HepG2 (cell line): Measurements from ENCODE around the gene CCDC126. TPM values are rescaled to one million over a fixed set of nuclear protein-coding genes. Genes with fewer than 3 reads are reported as not detected.

Experiments used
- DNMT3B ChIP-seq: conservative IDR thresholded peaks from 2 replicates; pipeline ENCODE4 v1.6.1; 2016; ENCODE audit warnings: missing biosample characterization, control low read depth
- ERF ChIP-seq: IDR thresholded peaks from 2 replicates; pipeline ENCODE4 v1.6.1; 2018; ENCODE audit warnings: missing biosample characterization, missing genetic modification reagents
- FOXO1 ChIP-seq: sonication (generic); formaldehyde crosslinking; IDR thresholded peaks from 2 replicates; pipeline ENCODE4 v1.4.0; 2020; ENCODE audit warnings: missing genetic modification reagents
- MAFF ChIP-seq: IDR thresholded peaks from 2 replicates; pipeline ENCODE4 v1.6.1; 2011; ENCODE audit warnings: low read depth, low read length, improper control_type of control experiment
- MED1 ChIP-seq: sonication (generic); formaldehyde crosslinking; IDR thresholded peaks from 2 replicates; pipeline ENCODE4 v1.4.0; 2020; ENCODE audit warnings: missing genetic modification reagents
- MLLT10 ChIP-seq: sonication (generic); formaldehyde crosslinking; IDR thresholded peaks from 2 replicates; pipeline ENCODE4 v1.4.0; 2020; ENCODE audit warnings: missing genetic modification reagents
- MTA3 ChIP-seq: sonication (generic); formaldehyde crosslinking; IDR thresholded peaks from 2 replicates; pipeline ENCODE4 v1.4.0; 2020; ENCODE audit warnings: missing genetic modification reagents
- MTF1 ChIP-seq: sonication (generic); formaldehyde crosslinking; IDR thresholded peaks from 2 replicates; pipeline ENCODE4 v1.5.0; 2020; ENCODE audit warnings: missing genetic modification reagents
- PHF20 ChIP-seq: sonication (generic); formaldehyde crosslinking; IDR thresholded peaks from 2 replicates; pipeline ENCODE4 v1.5.0; 2020; ENCODE audit warnings: mild to moderate bottlenecking, missing genetic modification reagents
- PHF8 ChIP-seq: sonication (generic); formaldehyde crosslinking; IDR thresholded peaks from 2 replicates; pipeline ENCODE4 v1.5.0; 2020; ENCODE audit warnings: missing genetic modification reagents
- RBM39 ChIP-seq: fragments of 200-400 bp; formaldehyde crosslinking; IDR thresholded peaks from one replicate; pipeline ENCODE4 v1.6.1; 2018; ENCODE audit warnings: antibody characterized with exemption, mild to moderate bottlenecking, low read depth, low read length; ENCODE audit not compliant: poor library complexity, severe bottlenecking
- REL ChIP-seq: sonication (generic); formaldehyde crosslinking; conservative IDR thresholded peaks from 2 replicates; pipeline ENCODE4 v1.8.0; 2022; ENCODE audit warnings: mild to moderate bottlenecking, missing genetic modification reagents, moderate library complexity
- SMARCC2 ChIP-seq: fragments of 450-650 bp; IDR thresholded peaks from 2 replicates; pipeline ENCODE4 v1.6.1; 2017; ENCODE audit warnings: antibody characterized with exemption, mild to moderate bottlenecking
- TEAD3 ChIP-seq: optimal IDR thresholded peaks from 2 replicates; pipeline ENCODE3; 2016; ENCODE audit warnings: borderline replicate concordance
- ZBTB21 ChIP-seq: sonication (generic); formaldehyde crosslinking; IDR thresholded peaks from 2 replicates; pipeline ENCODE4 v1.4.0; 2020; ENCODE audit warnings: missing genetic modification reagents
- ZBTB7A ChIP-seq: sonication (generic); formaldehyde crosslinking; IDR thresholded peaks from 2 replicates; pipeline ENCODE4 v1.8.0; 2022; ENCODE audit warnings: mild to moderate bottlenecking, missing genetic modification reagents
- ZFP90 ChIP-seq: sonication (generic); formaldehyde crosslinking; IDR thresholded peaks from 2 replicates; pipeline ENCODE4 v1.8.0; 2022; ENCODE audit warnings: missing genetic modification reagents, mild to moderate bottlenecking, inconsistent platforms, borderline replicate concordance
- ZNF292 ChIP-seq: sonication (generic); formaldehyde crosslinking; IDR thresholded peaks from 2 replicates; pipeline ENCODE4 v1.8.1; 2022; ENCODE audit warnings: mild to moderate bottlenecking, low read depth, missing genetic modification reagents, borderline replicate concordance
- ZNF367 ChIP-seq: sonication (generic); formaldehyde crosslinking; IDR thresholded peaks from 2 replicates; pipeline ENCODE4 v1.4.0; 2020; ENCODE audit warnings: missing genetic modification reagents, borderline replicate concordance
- ZNF564 ChIP-seq: sonication (generic); formaldehyde crosslinking; IDR thresholded peaks from 2 replicates; pipeline ENCODE4 v1.8.1; 2023; ENCODE audit warnings: mild to moderate bottlenecking, missing genetic modification reagents
- polyA plus RNA-seq, 8 experiments: library from polyadenylated mRNA; depleted of rRNA in 3 of 8; stranded (reverse) in 7 of 8; unstranded in 1 of 8; fragments of >200 nt; fragmentation: Illumina TruSeq in 4 of 8; extraction: Trizol in 4 of 8; gene quantifications; 2 replicates each; pipeline versions ENCODE4 v1.2.1 to v1.2.3, GENCODE V29; 2011 to 2016; ENCODE audit warnings: low read depth in 4 of 8, missing spikeins in 1 of 8, mixed read lengths in 1 of 8; ENCODE audit not compliant: insufficient read depth in 1 of 8
- total RNA-seq, 5 experiments: library from RNA; depleted of rRNA; stranded (reverse); fragments of >200 nt; fragmentation: Illumina TruSeq; extraction: Trizol; gene quantifications; 2 replicates each; pipeline ENCODE4 v1.2.3, GENCODE V29; 2016; ENCODE audit warnings: low read depth in 1 of 5
- TF ChIP-seq, protein P1 (sequence below): sonication (generic); formaldehyde crosslinking; IDR thresholded peaks from 2 replicates; pipeline ENCODE4 v1.4.0; 2020; ENCODE audit warnings: missing genetic modification reagents
- TF ChIP-seq, protein P2 (sequence below): sonication (generic); formaldehyde crosslinking; IDR thresholded peaks from 2 replicates; pipeline ENCODE4 v1.8.1; 2022; ENCODE audit warnings: mild to moderate bottlenecking, missing genetic modification reagents
- TF ChIP-seq, protein P3 (sequence below): fragments of 450-650 bp; IDR thresholded peaks from 2 replicates; pipeline ENCODE4 v1.6.1; 2017
- TF ChIP-seq, protein P4 (sequence below): sonication (generic); formaldehyde crosslinking; IDR thresholded peaks from 2 replicates; pipeline ENCODE4 v1.5.0; 2020; ENCODE audit warnings: missing genetic modification reagents
- TF ChIP-seq, protein P5 (sequence below): sonication (generic); formaldehyde crosslinking; IDR thresholded peaks from 2 replicates; pipeline ENCODE4 v1.4.0; 2020; ENCODE audit warnings: missing genetic modification reagents

The CCDC126 gene
- total and polyA plus RNA-seq, 2 of the 13 experiments (the other 11 are each of a cell fraction or from before 2014, with no cell fraction given), result 3.5 to 9.3 TPM

DNA sequence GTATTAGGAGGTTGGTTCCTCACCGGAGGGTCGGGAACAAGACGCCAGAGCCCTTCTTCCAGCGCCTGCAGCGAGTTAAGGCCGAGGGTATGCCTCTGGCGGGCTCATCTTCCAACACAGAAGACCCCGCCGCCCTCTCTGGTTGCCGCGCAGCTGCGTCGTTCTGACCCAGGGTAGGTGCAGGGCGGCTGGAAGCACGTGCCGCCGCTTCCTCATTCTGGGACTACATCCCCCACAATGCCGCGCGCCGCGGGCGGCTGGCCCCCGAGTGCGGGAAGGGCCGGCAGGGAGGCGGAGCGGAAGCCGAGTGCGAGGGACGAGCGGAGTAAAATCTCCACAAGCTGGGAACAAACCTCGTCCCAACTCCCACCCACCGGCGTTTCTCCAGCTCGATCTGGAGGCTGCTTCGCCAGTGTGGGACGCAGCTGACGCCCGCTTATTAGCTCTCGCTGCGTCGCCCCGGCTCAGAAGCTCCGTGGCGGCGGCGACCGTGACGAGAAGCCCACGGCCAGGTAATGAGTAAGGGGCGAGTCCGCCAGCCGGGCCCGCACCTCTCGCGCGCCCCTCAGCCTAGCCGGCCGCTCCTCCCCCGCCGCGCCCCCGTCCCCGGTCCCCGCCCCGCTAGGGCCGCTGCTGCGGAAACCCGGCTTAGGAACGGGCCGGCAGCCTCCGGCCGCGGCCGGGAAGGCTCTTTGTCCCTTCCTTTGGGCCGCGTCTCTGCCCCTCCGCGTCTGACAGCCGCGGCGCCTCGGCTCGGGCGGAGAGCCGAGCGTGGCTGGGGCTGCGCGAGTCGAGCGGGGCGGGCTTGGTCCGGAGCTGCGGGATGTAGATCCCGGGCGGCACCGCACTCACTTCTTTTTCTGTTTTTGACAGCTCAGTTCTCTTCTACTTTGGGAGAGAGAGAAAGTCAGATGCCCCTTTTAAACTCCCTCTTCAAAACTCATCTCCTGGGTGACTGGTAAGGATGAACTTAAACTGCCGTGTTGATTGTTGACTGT, at the start of gene CCDC126 (continued):
- TF ChIP-seq, protein P1, sequence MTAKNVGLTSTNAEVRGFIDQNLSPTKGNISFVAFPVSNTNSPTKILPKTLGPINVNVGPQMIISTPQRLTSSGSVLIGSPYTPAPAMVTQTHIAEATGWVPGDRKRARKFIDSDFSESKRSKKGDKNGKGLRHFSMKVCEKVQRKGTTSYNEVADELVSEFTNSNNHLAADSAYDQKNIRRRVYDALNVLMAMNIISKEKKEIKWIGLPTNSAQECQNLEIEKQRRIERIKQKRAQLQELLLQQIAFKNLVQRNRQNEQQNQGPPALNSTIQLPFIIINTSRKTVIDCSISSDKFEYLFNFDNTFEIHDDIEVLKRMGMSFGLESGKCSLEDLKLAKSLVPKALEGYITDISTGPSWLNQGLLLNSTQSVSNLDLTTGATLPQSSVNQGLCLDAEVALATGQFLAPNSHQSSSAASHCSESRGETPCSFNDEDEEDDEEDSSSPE (CRISPR knock-in tag), result peak; percentile 98
- TF ChIP-seq, protein P2, sequence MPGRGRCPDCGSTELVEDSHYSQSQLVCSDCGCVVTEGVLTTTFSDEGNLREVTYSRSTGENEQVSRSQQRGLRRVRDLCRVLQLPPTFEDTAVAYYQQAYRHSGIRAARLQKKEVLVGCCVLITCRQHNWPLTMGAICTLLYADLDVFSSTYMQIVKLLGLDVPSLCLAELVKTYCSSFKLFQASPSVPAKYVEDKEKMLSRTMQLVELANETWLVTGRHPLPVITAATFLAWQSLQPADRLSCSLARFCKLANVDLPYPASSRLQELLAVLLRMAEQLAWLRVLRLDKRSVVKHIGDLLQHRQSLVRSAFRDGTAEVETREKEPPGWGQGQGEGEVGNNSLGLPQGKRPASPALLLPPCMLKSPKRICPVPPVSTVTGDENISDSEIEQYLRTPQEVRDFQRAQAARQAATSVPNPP (CRISPR knock-in tag), result no peak
- peak; percentile 85 for TF ChIP-seq ZNF292 (CRISPR knock-in tag)
- no peak for TF ChIP-seq REL (CRISPR knock-in tag)
- no peak for TF ChIP-seq ZBTB21 (CRISPR knock-in tag)
- TF ChIP-seq MLLT10 (CRISPR knock-in tag), result no peak
- TF ChIP-seq ZNF564 (CRISPR knock-in tag), result no peak
- TF ChIP-seq TEAD3 (CRISPR knock-in tag), result peak; percentile 68
- TF ChIP-seq, protein P3, sequence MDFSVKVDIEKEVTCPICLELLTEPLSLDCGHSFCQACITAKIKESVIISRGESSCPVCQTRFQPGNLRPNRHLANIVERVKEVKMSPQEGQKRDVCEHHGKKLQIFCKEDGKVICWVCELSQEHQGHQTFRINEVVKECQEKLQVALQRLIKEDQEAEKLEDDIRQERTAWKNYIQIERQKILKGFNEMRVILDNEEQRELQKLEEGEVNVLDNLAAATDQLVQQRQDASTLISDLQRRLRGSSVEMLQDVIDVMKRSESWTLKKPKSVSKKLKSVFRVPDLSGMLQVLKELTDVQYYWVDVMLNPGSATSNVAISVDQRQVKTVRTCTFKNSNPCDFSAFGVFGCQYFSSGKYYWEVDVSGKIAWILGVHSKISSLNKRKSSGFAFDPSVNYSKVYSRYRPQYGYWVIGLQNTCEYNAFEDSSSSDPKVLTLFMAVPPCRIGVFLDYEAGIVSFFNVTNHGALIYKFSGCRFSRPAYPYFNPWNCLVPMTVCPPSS, result no peak
- TF ChIP-seq PHF8, result peak; percentile 81
- TF ChIP-seq DNMT3B (CRISPR knock-in tag), result peak; percentile 72; the same call in 1 of the 2 replicates
- no peak; the same call in 1 of the 2 replicates for TF ChIP-seq MED1
- TF ChIP-seq ZFP90, result peak; percentile 39; the same call in 1 of the 2 replicates
- TF ChIP-seq PHF20, result peak; percentile 53; the same call in 1 of the 2 replicates
- peak; percentile 85; the same call in 1 of the 2 replicates for TF ChIP-seq ZBTB7A (CRISPR knock-in tag)
- TF ChIP-seq, protein P4, sequence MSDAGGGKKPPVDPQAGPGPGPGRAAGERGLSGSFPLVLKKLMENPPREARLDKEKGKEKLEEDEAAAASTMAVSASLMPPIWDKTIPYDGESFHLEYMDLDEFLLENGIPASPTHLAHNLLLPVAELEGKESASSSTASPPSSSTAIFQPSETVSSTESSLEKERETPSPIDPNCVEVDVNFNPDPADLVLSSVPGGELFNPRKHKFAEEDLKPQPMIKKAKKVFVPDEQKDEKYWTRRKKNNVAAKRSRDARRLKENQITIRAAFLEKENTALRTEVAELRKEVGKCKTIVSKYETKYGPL, result no peak; the same call in 1 of the 2 replicates
- no peak for TF ChIP-seq RBM39
- TF ChIP-seq ZNF367 (CRISPR knock-in tag), result no peak
- TF ChIP-seq ERF, result peak; percentile 91
- no peak; the same call in 1 of the 2 replicates for TF ChIP-seq FOXO1 (CRISPR knock-in tag)
- TF ChIP-seq, protein P5, sequence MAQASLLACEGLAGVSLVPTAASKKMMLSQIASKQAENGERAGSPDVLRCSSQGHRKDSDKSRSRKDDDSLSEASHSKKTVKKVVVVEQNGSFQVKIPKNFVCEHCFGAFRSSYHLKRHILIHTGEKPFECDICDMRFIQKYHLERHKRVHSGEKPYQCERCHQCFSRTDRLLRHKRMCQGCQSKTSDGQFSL, result peak; percentile 41; the same call in 1 of the 2 replicates
- TF ChIP-seq MTF1 (CRISPR knock-in tag), result no peak
- no peak for TF ChIP-seq MTA3
- no peak for TF ChIP-seq SMARCC2
- no peak for TF ChIP-seq MAFF
